Measurements from ENCODE around the gene RNU7-1.

The RNU7-1 gene

GRCh38 chr12:6963791-6964413, 20.3 kb downstream of the RNU7-1 start:
- H3K27ac ChIP-seq = no peak overlapping the region
- no peak overlapping the region for H3K4me3 ChIP-seq (ENCODE audit: low read depth, low read length)
- H3K27me3 ChIP-seq (replicated peaks) = no peaks in the 10 kb centered on the region
- DNase-seq = no peak
- TF ChIP-seq CTCF (IDR thresholded peaks at IDR 0.05; ENCODE audit: low read depth, low read length, missing control alignments) = no peak
- H3K36me3 ChIP-seq (replicated peaks) = peaks cover 44% of the 10 kb centered on the region
- in situ Hi-C loops (cut with HindIII; ENCODE audit: low pct_ligation_motif_present, low sequenced_read_pairs) = no loop called here

- H3K27ac ChIP-seq = no peak overlapping the region
- no peaks in the 10 kb centered on the region for H3K27me3 ChIP-seq (replicated peaks)
Observed at GRCh38 chr12:6964605-6965025, 21.0 kb downstream of the RNU7-1 start.

GRCh38 chr12:6965026-6965661, 21.5 kb downstream of the RNU7-1 start:
- Histone ChIP-seq H3K27ac (no peak overlapping the region), H3K36me3 (replicated peaks) (peaks cover 45% of the 10 kb centered on the region), H3K27me3 (replicated peaks) (no peaks in the 10 kb centered on the region), H3K4me3 (ENCODE audit: low read depth, low read length) (no peak overlapping the region)
- peak; percentile 93 for TF ChIP-seq CTCF (IDR thresholded peaks at IDR 0.05; ENCODE audit: low read depth, low read length, missing control alignments)
- DNase-seq = peak; percentile 63
- in situ Hi-C loops (cut with HindIII; ENCODE audit: low pct_ligation_motif_present, low sequenced_read_pairs) = no loop called here

More at GRCh38 chr12:6964605-6965025, 21.0 kb downstream of the RNU7-1 start:
- Histone ChIP-seq H3K36me3 (replicated peaks) (peaks cover 45% of the 10 kb centered on the region), H3K4me3 (ENCODE audit: low read depth, low read length) (no peak overlapping the region)
- TF ChIP-seq CTCF (IDR thresholded peaks at IDR 0.05; ENCODE audit: low read depth, low read length, missing control alignments) = no peak
- in situ Hi-C loops (cut with HindIII; ENCODE audit: low pct_ligation_motif_present, low sequenced_read_pairs) = no loop called here
- DNase-seq = no peak

GRCh38 chr12:6965714-6966113, 22.1 kb downstream of the RNU7-1 start:
- no peak for TF ChIP-seq CTCF (IDR thresholded peaks at IDR 0.05; ENCODE audit: low read depth, low read length, missing control alignments)
- in situ Hi-C loops (cut with HindIII; ENCODE audit: low pct_ligation_motif_present, low sequenced_read_pairs) = no loop called here
- Histone ChIP-seq H3K27me3 (replicated peaks) (no peaks in the 10 kb centered on the region), H3K4me3 (ENCODE audit: low read depth, low read length) (no peak overlapping the region), H3K27ac (no peak overlapping the region), H3K36me3 (replicated peaks) (peaks cover 45% of the 10 kb centered on the region)
- DNase-seq = no peak

GRCh38 chr12:6966351-6966750, 22.7 kb downstream of the RNU7-1 start:
- in situ Hi-C loops (cut with HindIII; ENCODE audit: low pct_ligation_motif_present, low sequenced_read_pairs) = no loop called here
- no peak overlapping the region for H3K27ac ChIP-seq
- peaks cover 45% of the 10 kb centered on the region for H3K36me3 ChIP-seq (replicated peaks)

More at GRCh38 chr12:6966351-6966750, 22.7 kb downstream of the RNU7-1 start:
- H3K27me3 ChIP-seq (replicated peaks) = no peaks in the 10 kb centered on the region
- H3K4me3 ChIP-seq (ENCODE audit: low read depth, low read length) = no peak overlapping the region
- DNase-seq = no peak
- no peak for TF ChIP-seq CTCF (IDR thresholded peaks at IDR 0.05; ENCODE audit: low read depth, low read length, missing control alignments)

All from brain microvascular endothelial cell (primary cell).